ENCODE measurements around the gene PKD2. TPM values are rescaled to one million over a fixed set of nuclear protein-coding genes. Genes with fewer than 3 reads are reported as not detected.
"Not testable (repeated sequence)": the region's sequence is repeated elsewhere in the genome, so short reads cannot be mapped to it uniquely, and the experiment has no call there.

PKD2 gene
- total and polyA plus RNA-seq, 2 of the 13 experiments (the other 11 are each of a cell fraction or from before 2014, with no cell fraction given) = 5.6 to 9.1 TPM

- Histone ChIP-seq H3K4me2 (ENCODE audit: low read depth, low read length) (no peak overlapping the region), H3K4me1 (ENCODE audit: insufficient read depth, low read length) (no peaks in the 10 kb centered on the region), H2AFZ (ENCODE audit: low read length) (no peak overlapping the region), H3K9me3 (ENCODE audit: low read length) (no peaks in the 10 kb centered on the region), H3K4me3 (replicated peaks in 1 of 3; ENCODE audit: insufficient read depth in 1 of 3, low read depth in 2 of 3, low read length in 3 of 3) (no peak overlapping the region), H3K27ac (ENCODE audit: extremely low read length, insufficient read depth, low read length) (no peak overlapping the region), H3K36me3 (replicated peaks in 1 of 2; ENCODE audit: control insufficient read depth in 1 of 2, insufficient read depth in 2 of 2, low read length in 2 of 2) (no peaks in the 10 kb centered on the region), H3K27me3 (ENCODE audit: control insufficient read depth in 1 of 2, insufficient read depth in 2 of 2, low read length in 2 of 2) (peaks cover 0 to 2% of the 10 kb centered on the region in 2 experiments; a peak in 1 of 5 replicates), H4K20me1 (ENCODE audit: insufficient read depth, low read length) (no peaks in the 10 kb centered on the region), H3K9ac (ENCODE audit: insufficient read depth, low read depth, low read length) (no peak overlapping the region), H3K79me2 (ENCODE audit: insufficient read depth, low read length) (no peaks in the 10 kb centered on the region)
- DNase-seq (ENCODE audit: low spot score) (no peak), ATAC-seq (no peak), FAIRE-seq (no peak)
- TF ChIP-seq WIZ (CRISPR knock-in tag; IDR thresholded peaks at IDR 0.05) (no peak), ATF7 (IDR thresholded peaks at IDR 0.05) (peak; percentile 56), ATF7 (CRISPR knock-in tag; IDR thresholded peaks at IDR 0.05) (no peak), USF2 (IDR thresholded peaks at IDR 0.05; ENCODE audit: low read depth, low read length) (no peak), USF2 (CRISPR knock-in tag; IDR thresholded peaks at IDR 0.05; ENCODE audit: borderline replicate concordance) (no peak), ZNF34 (CRISPR knock-in tag; IDR thresholded peaks at IDR 0.05; ENCODE audit: borderline replicate concordance) (no peak)
- POLR2A ChIA-PET = no interaction called here
- in situ Hi-C loops (cut with HindIII; ENCODE audit: extremely low pct_ligation_motif_present, low pct_unique_long_range_greater_than_20kb) = loop anchor here (25.0 kb wide), 2 partner anchors 308 to 458 kb away; partner anchors contain the start of gene SPARCL1
- CTCF ChIA-PET (ENCODE audit: low intra/inter-chr PET ratio, low total read pairs) = no interaction called here
- intact Hi-C loops (cut with micrococcal nuclease; ENCODE audit: unreplicated experiment) = no loop called here
- BruUV-seq (replicated peaks) = no TSS peak
- 1% methylated on average over 3 of the region's 3 CpGs for WGBS (ENCODE audit: low lambda C conversion rate)
Measured at GRCh38 chr4:87995435-87995834, 12.0 kb upstream of the PKD2 start.

- intact Hi-C loops (cut with micrococcal nuclease; ENCODE audit: unreplicated experiment); H3K4me2 ChIP-seq (ENCODE audit: low read depth, low read length); BruUV-seq (replicated peaks); ATAC-seq; H3K4me1 ChIP-seq (ENCODE audit: insufficient read depth, low read length); POLR2A ChIA-PET; H3K4me3 ChIP-seq (replicated peaks in 1 of 3; ENCODE audit: insufficient read depth in 1 of 3, low read depth in 2 of 3, low read length in 3 of 3); H3K9ac ChIP-seq (ENCODE audit: insufficient read depth, low read depth, low read length); H3K79me2 ChIP-seq (ENCODE audit: insufficient read depth, low read length); H3K9me3 ChIP-seq (ENCODE audit: low read length); H2AFZ ChIP-seq (ENCODE audit: low read length); H3K27ac ChIP-seq (ENCODE audit: extremely low read length, insufficient read depth, low read length); H4K20me1 ChIP-seq (ENCODE audit: insufficient read depth, low read length); H3K36me3 ChIP-seq (replicated peaks in 1 of 2; ENCODE audit: control insufficient read depth in 1 of 2, insufficient read depth in 2 of 2, low read length in 2 of 2); H3K27me3 ChIP-seq (ENCODE audit: control insufficient read depth in 1 of 2, insufficient read depth in 2 of 2, low read length in 2 of 2); DNase-seq (ENCODE audit: low spot score); FAIRE-seq; CTCF ChIA-PET (ENCODE audit: low intra/inter-chr PET ratio, low total read pairs): not testable (repeated sequence)
- WGBS (ENCODE audit: low lambda C conversion rate) = 44% methylated on average over 2 of the region's 2 CpGs
- in situ Hi-C loops (cut with HindIII; ENCODE audit: extremely low pct_ligation_motif_present, low pct_unique_long_range_greater_than_20kb) = loop anchor here (25.0 kb wide), 2 partner anchors 312 to 462 kb away; partner anchors contain the start of gene SPARCL1
Measured at GRCh38 chr4:87999191-87999691, 8.2 kb upstream of the PKD2 start.

Data from HepG2 (cell line).